HFF-Myc (cell line): ENCODE results near the gene MT1M.
A peak's percentile ranks its signal among the peaks of the same experiment; 100 is the strongest.
"Not testable (repeated sequence)": the region's sequence is repeated elsewhere in the genome, so short reads cannot be mapped to it uniquely, and the experiment has no call there.

Source experiments
- DNase-seq: peaks from one replicate; pipeline ENCODE4 v3.0.0-alpha.2; 2011; ENCODE audit warnings: low read depth; ENCODE audit errors: extremely low read depth
- H3K4me3 ChIP-seq: replicated peaks from 2 replicates; pipeline ENCODE4 v1.5.1; 2011; ENCODE audit warnings: low read depth, mild to moderate bottlenecking, control low read depth, low read length
- CTCF ChIP-seq: IDR thresholded peaks from 2 replicates; pipeline ENCODE4 v1.5.1; 2012; ENCODE audit warnings: mild to moderate bottlenecking, low read depth, low read length, control low read depth; ENCODE audit errors: missing control alignments

MT1M gene

GRCh38 chr16:56620339-56620897, 12.0 kb upstream of the MT1M start:
- DNase-seq: no peak
- no peak overlapping the region for H3K4me3 ChIP-seq
- no peak for TF ChIP-seq CTCF

- not testable (repeated sequence) for H3K4me3 ChIP-seq, DNase-seq
These were observed 10.6 kb upstream of the MT1M start for GRCh38 chr16:56621665-56622445.

GRCh38 chr16:56623184-56623583, 9.3 kb upstream of the MT1M start:
- DNase-seq, H3K4me3 ChIP-seq: not testable (repeated sequence)

- H3K4me3 ChIP-seq: no peak overlapping the region
- no peak for DNase-seq
- no peak for TF ChIP-seq CTCF
These were observed 8.8 kb upstream of the MT1M start for GRCh38 chr16:56623637-56624036.

- TF ChIP-seq CTCF: no peak
- H3K4me3 ChIP-seq: peak within 1 kb of the TSS; percentile 80
- no peak for DNase-seq
These were observed 7.1 kb upstream of the MT1M start, which contains the start of gene MT1E for GRCh38 chr16:56625140-56625942. MT1E (plus strand) TSS chr16:56625781; CDS start chr16:56625852, 71 bp downstream.

GRCh38 chr16:56625943-56626654, 6.4 kb upstream of the MT1M start:
- TF ChIP-seq CTCF: no peak
- no peak for DNase-seq
- H3K4me3 ChIP-seq: peak overlapping the region; percentile 80

- no peak for TF ChIP-seq CTCF
- no peak for DNase-seq
- H3K4me3 ChIP-seq: peak overlapping the region; percentile 80
These were observed 5.8 kb upstream of the MT1M start for GRCh38 chr16:56626685-56627084.
